Colonic mucosa (tissue), 4 donors: Measurements from ENCODE around the gene RFWD3. TPM values are rescaled to one million over a fixed set of nuclear protein-coding genes. Genes with fewer than 3 reads are reported as not detected.

ENCODE experiments used
- DNase-seq: peaks from one replicate; pipeline ENCODE4 v3.0.0-alpha.2; 2020
- H3K27ac ChIP-seq: fragments of 200-600 bp; one replicate; pipeline ENCODE4 v1.8.0; 2021
- H3K27me3 ChIP-seq: fragments of 200-600 bp; one replicate; pipeline ENCODE4 v1.8.0; 2021
- H3K36me3 ChIP-seq: fragments of 200-600 bp; one replicate; pipeline ENCODE4 v1.8.0; 2021
- H3K4me1 ChIP-seq: fragments of 200-600 bp; one replicate; pipeline ENCODE4 v1.8.0; 2021; ENCODE audit warnings: mild to moderate bottlenecking
- H3K4me3 ChIP-seq: fragments of 200-600 bp; one replicate; pipeline ENCODE4 v1.8.0; 2021
- H3K9ac ChIP-seq, 2 donors: one replicate each; pipeline ENCODE4 v1.7.0; 2013; ENCODE audit warnings: control low read depth in 2 of 2, low read depth in 2 of 2, low read length in 2 of 2
- H3K9me3 ChIP-seq: fragments of 200-600 bp; one replicate; pipeline ENCODE4 v1.8.0; 2021
- intact Hi-C: fragments of 100-400 bp; cut with DNase I; formaldehyde crosslinking; loops from one replicate; pipeline ENCODE4 v1.14.1; 2022
- total RNA-seq, 2 donors: library from RNA; stranded (reverse); fragmentation: NEBNext Ultra II Directional in 1 of 2; extraction: Animal tissue kit (Norgen Biotek cat#: 25700) in 1 of 2; gene quantifications; one replicate each; pipeline ENCODE4 v1.2.1, GENCODE V29; 2021
- TF ChIP-seq, protein P1 (sequence below): fragments of 200-600 bp; IDR thresholded peaks from one replicate; pipeline ENCODE4 v1.8.0; 2022; ENCODE audit warnings: antibody characterized with exemption, mild to moderate bottlenecking
- donor health status: healthy.
- donor health status: DM: no; HTN: no; CAD: no.
- donor health status: DM: no; HTN: no; CAD: no.

The RFWD3 gene
- total RNA-seq, 2 donors from 2014 or later: 23.2 to 45.7 TPM

GRCh38 chr16:74710401-74710800 is 43.7 kb upstream of the RFWD3 start:
- TF ChIP-seq, protein P1, sequence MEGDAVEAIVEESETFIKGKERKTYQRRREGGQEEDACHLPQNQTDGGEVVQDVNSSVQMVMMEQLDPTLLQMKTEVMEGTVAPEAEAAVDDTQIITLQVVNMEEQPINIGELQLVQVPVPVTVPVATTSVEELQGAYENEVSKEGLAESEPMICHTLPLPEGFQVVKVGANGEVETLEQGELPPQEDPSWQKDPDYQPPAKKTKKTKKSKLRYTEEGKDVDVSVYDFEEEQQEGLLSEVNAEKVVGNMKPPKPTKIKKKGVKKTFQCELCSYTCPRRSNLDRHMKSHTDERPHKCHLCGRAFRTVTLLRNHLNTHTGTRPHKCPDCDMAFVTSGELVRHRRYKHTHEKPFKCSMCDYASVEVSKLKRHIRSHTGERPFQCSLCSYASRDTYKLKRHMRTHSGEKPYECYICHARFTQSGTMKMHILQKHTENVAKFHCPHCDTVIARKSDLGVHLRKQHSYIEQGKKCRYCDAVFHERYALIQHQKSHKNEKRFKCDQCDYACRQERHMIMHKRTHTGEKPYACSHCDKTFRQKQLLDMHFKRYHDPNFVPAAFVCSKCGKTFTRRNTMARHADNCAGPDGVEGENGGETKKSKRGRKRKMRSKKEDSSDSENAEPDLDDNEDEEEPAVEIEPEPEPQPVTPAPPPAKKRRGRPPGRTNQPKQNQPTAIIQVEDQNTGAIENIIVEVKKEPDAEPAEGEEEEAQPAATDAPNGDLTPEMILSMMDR: no peak
- H3K4me3 ChIP-seq: no peak overlapping the region
- intact Hi-C loops: no loop called here
- no peak overlapping the region for H3K9ac ChIP-seq
- no peaks in the 10 kb centered on the region for H3K36me3 ChIP-seq
- H3K27ac ChIP-seq: no peak overlapping the region
- no peaks in the 10 kb centered on the region for H3K9me3 ChIP-seq
- no peaks in the 10 kb centered on the region for H3K4me1 ChIP-seq
- DNase-seq: no peak
- no peaks in the 10 kb centered on the region for H3K27me3 ChIP-seq

DNA sequence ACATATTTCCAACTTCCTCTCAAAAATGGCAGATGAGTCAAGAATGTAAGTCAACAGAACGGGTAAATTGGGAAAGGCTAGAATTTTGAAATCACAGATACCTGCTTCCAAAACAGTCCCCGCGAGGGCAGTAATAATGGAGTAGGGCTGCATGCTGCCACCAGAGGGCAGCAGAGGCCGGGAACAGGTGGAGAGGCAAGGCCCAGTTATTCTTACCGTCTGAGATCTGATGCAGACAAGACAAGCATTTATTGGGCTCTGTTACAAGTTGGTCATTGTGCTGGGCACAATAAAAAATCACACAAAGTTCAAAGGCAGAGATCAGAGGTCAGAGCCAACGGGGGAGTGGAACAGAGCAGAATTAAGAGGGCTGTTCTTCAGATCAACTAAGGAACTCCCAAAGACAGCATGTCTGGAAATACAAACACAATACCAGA is 42.8 kb upstream of the RFWD3 start:
- DNase-seq: peak; percentile 87
- Histone ChIP-seq H3K36me3 (no peaks in the 10 kb centered on the region), H3K4me1 (no peaks in the 10 kb centered on the region), H3K9ac (peak overlapping the region in 1 of 2 donors; percentile 1), H3K9me3 (no peaks in the 10 kb centered on the region), H3K27ac (no peak overlapping the region), H3K4me3 (no peak overlapping the region), H3K27me3 (no peaks in the 10 kb centered on the region)
- TF ChIP-seq, protein P1: peak; percentile 98
- intact Hi-C loops: loop anchor here (2.0 to 5.0 kb wide), 2 partner anchors 103 to 153 kb away; no protein-coding TSS in a partner anchor

GRCh38 chr16:74700438-74701225 is 34.0 kb upstream of the RFWD3 start, which contains the start of gene MLKL:
MLKL (minus strand) TSS chr16:74700862; CDS start chr16:74695757, 5,105 bp downstream.
- Histone ChIP-seq H3K9me3 (no peaks in the 10 kb centered on the region), H3K4me1 (no peaks in the 10 kb centered on the region), H3K27ac (peak within 1 kb of the TSS; percentile 93), H3K27me3 (no peaks in the 10 kb centered on the region), H3K36me3 (no peaks in the 10 kb centered on the region), H3K9ac (peak within 1 kb of the TSS; percentile 71 to 98), H3K4me3 (peak within 1 kb of the TSS; percentile 85)
- peak; percentile 69 for DNase-seq
- TF ChIP-seq, protein P1: no peak
- intact Hi-C loops: no loop called here

DNA sequence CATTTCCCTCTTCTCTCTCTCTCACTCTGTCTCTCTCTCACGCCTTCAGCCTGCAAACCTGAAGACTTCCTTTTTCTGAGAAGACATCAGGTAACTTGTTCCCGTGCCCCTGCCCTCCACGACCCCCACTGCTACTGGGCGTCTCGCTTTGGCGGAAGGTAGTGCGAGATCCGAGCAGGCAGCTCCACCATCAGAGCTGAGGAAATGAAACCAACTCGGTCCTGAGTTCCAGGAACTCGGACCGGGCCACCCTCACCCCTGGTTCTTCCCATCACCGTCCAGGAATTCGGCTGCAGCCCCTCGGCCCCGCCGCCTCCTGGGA is 33.4 kb upstream of the RFWD3 start:
- intact Hi-C loops: no loop called here
- no peaks in the 10 kb centered on the region for H3K4me1 ChIP-seq
- H3K27me3 ChIP-seq: no peaks in the 10 kb centered on the region
- peak overlapping the region; percentile 85 for H3K4me3 ChIP-seq
- peak; percentile 51 for DNase-seq
- TF ChIP-seq, protein P1: no peak
- no peaks in the 10 kb centered on the region for H3K36me3 ChIP-seq
- peak overlapping the region; percentile 71 to 98 for H3K9ac ChIP-seq
- H3K27ac ChIP-seq: peak overlapping the region; percentile 93
- no peaks in the 10 kb centered on the region for H3K9me3 ChIP-seq

- H3K4me1 ChIP-seq: no peaks in the 10 kb centered on the region
- peak overlapping the region; percentile 93 for H3K27ac ChIP-seq
These were observed 33.0 kb upstream of the RFWD3 start for GRCh38 chr16:74699666-74700065.

More at GRCh38 chr16:74699666-74700065, 33.0 kb upstream of the RFWD3 start:
- Histone ChIP-seq H3K9me3 (no peaks in the 10 kb centered on the region), H3K36me3 (no peaks in the 10 kb centered on the region), H3K27me3 (no peaks in the 10 kb centered on the region), H3K9ac (no peak overlapping the region), H3K4me3 (peak overlapping the region; percentile 85)
- intact Hi-C loops: no loop called here
- TF ChIP-seq, protein P1: no peak
- no peak for DNase-seq
